Endothelial cell (in vitro differentiated cells): ENCODE measurements around the gene CADPS. TPM values are rescaled to one million over a fixed set of nuclear protein-coding genes. Genes with fewer than 3 reads are reported as not detected.

Source experiments
- DNase-seq: peaks from one replicate; pipeline ENCODE4 v3.0.0; 2021; ENCODE audit warnings: low spot score
- H3K27ac Mint-ChIP-seq: one replicate; pipeline ENCODE4 v1.8.0; 2021; ENCODE audit warnings: mixed read lengths, inconsistent platforms; ENCODE audit not compliant: unreplicated experiment
- H3K27me3 Mint-ChIP-seq: one replicate; pipeline ENCODE4 v1.8.0; 2021; ENCODE audit warnings: mild to moderate bottlenecking, moderate library complexity, mixed read lengths, inconsistent platforms; ENCODE audit not compliant: unreplicated experiment
- H3K36me3 Mint-ChIP-seq: one replicate; pipeline ENCODE4 v1.8.0; 2021; ENCODE audit warnings: mild to moderate bottlenecking, low read depth, mixed read lengths, inconsistent platforms; ENCODE audit not compliant: unreplicated experiment
- H3K4me1 Mint-ChIP-seq: one replicate; pipeline ENCODE4 v1.8.0; 2021; ENCODE audit warnings: mild to moderate bottlenecking, mixed read lengths, inconsistent platforms; ENCODE audit not compliant: unreplicated experiment
- H3K4me3 Mint-ChIP-seq: one replicate; pipeline ENCODE4 v1.8.0; 2021; ENCODE audit warnings: mild to moderate bottlenecking, mixed read lengths, inconsistent platforms; ENCODE audit not compliant: unreplicated experiment
- H3K9me3 Mint-ChIP-seq: one replicate; pipeline ENCODE4 v1.8.0; 2021; ENCODE audit warnings: mixed read lengths, inconsistent platforms; ENCODE audit not compliant: unreplicated experiment
- total RNA-seq: library from RNA; stranded (reverse); fragmentation: NEBNext Ultra II Directional; extraction: Animal tissue kit (Norgen Biotek cat#: 25700); gene quantifications from one replicate; pipeline ENCODE4 v1.2.1, GENCODE V29; 2021; ENCODE audit not compliant: unreplicated experiment
- TF ChIP-seq, protein P1 (sequence below): fragments of 200-600 bp; sonication (generic); IDR thresholded peaks from one replicate; pipeline ENCODE4 v1.5.0; 2021; ENCODE audit warnings: antibody characterized with exemption; ENCODE audit not compliant: unreplicated experiment

The CADPS gene
- total RNA-seq, 1 donor from 2014 or later = 0.26 TPM

DNA sequence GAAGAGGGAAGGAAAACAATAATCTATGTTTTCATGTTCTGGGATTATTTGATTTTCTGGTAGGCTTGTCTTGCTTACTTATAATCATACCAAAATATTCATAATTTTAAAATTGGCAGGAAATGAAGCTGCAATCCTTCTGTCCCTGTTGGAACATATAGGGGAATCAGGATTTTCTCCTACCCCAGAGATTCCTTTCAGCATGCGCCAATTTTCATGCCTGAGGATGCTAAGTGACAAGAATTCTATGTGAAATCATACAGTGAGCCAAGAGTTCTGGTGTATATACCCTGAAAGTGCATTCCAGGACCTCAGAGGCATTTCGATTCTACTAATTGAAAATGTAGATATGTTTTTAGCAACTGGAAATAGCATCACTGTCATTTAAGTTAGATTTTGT lies 9.9 kb upstream of the CADPS start:
- Mint-ChIP-seq H3K4me1 (no peaks in the 10 kb centered on the region), H3K36me3 (no peaks in the 10 kb centered on the region), H3K27me3 (no peaks in the 10 kb centered on the region), H3K9me3 (no peaks in the 10 kb centered on the region), H3K4me3 (no peak overlapping the region), H3K27ac (no peak overlapping the region)
- DNase-seq = no peak
- TF ChIP-seq, protein P1, sequence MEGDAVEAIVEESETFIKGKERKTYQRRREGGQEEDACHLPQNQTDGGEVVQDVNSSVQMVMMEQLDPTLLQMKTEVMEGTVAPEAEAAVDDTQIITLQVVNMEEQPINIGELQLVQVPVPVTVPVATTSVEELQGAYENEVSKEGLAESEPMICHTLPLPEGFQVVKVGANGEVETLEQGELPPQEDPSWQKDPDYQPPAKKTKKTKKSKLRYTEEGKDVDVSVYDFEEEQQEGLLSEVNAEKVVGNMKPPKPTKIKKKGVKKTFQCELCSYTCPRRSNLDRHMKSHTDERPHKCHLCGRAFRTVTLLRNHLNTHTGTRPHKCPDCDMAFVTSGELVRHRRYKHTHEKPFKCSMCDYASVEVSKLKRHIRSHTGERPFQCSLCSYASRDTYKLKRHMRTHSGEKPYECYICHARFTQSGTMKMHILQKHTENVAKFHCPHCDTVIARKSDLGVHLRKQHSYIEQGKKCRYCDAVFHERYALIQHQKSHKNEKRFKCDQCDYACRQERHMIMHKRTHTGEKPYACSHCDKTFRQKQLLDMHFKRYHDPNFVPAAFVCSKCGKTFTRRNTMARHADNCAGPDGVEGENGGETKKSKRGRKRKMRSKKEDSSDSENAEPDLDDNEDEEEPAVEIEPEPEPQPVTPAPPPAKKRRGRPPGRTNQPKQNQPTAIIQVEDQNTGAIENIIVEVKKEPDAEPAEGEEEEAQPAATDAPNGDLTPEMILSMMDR = no peak

DNA sequence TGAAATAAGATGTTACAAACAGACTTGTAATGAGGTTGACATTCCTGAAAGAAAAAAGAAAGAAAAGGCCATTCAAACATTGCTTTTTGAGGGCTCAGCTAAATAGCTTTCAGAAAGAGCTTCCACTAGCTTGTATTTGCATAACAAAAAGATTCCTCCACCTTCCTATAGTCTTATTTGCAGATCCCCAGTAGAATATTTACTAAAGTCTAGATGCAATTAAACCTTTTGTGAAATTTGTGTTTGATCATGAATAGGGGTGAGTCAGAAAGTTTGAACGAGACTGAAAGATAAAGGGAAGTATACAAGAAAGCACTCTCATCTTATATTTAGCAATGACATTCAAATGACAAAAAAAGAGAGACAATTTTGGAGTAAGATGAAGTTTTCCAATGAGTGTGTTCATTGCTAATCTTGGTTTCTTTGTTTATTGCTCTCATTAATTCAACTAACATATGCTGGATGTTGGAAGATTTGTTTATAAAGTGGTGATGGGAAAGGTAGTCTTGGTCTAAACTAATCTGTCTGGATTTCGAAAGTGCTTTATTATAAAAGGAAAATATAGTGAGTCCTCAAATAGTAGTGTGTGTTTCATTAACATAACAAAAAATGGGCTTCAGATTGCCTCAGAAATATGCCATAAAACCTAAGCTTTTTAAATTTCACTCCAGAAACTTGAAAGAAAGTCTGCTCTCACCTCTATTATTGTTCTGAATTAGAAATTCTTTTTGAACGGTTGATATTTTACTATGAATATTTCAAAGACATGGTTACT lies 9.1 kb upstream of the CADPS start:
- no peaks in the 10 kb centered on the region for H3K36me3 Mint-ChIP-seq
- H3K4me1 Mint-ChIP-seq = no peaks in the 10 kb centered on the region
- no peaks in the 10 kb centered on the region for H3K27me3 Mint-ChIP-seq
- no peak for DNase-seq
- H3K9me3 Mint-ChIP-seq = no peaks in the 10 kb centered on the region
- TF ChIP-seq, protein P1 = no peak
- no peak overlapping the region for H3K27ac Mint-ChIP-seq
- no peak overlapping the region for H3K4me3 Mint-ChIP-seq

DNA sequence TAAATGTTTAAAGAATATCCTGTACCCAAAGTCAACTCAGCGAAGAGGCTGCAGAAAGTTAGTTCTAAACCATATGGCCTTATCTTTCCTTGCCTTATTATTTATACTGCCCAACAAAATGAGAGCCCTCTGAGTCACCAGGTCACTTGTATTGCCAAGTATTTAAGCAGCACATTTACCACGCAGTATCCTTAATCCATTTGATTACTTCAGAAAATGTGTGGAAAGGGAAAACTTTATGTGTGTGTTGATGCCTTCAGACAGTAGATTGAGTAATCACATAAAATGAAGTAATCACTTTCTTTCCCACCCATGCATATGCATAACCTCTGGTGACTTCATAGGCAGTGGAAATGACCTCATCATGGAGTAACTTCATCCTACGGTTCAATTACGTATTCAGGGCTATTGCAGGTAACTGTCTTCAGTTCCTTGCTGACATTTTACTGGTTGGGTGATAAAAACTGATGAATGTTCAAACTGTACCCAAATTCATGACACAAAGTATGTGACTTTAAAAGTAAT lies 7.5 kb upstream of the CADPS start:
- Mint-ChIP-seq H3K4me1 (no peaks in the 10 kb centered on the region), H3K9me3 (no peaks in the 10 kb centered on the region), H3K4me3 (no peak overlapping the region), H3K27me3 (no peaks in the 10 kb centered on the region), H3K27ac (no peak overlapping the region), H3K36me3 (no peaks in the 10 kb centered on the region)
- no peak for DNase-seq
- TF ChIP-seq, protein P1 = no peak

DNA sequence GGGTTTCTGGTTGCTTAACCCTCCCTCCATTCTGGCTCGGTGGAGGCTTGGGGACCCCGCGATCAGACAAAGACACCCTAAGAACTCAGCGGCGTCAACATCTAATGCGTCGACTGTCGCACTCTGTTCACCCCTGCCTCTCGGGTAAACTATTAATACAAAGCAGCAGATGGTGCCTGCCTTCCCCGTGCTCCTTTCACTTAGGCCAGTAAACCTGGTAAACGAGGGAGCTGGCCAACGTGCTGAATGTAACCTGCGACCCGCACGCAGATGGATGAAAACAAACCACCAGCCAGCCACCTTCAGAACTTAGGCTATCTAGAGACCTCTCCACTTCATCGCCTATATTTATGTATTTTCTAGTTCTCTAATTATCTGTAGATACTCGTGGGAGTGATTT lies 848 bp upstream of the CADPS start:
- no peaks in the 10 kb centered on the region for H3K9me3 Mint-ChIP-seq
- DNase-seq = peak; percentile 79
- H3K27me3 Mint-ChIP-seq = peaks cover 3% of the 10 kb centered on the region
- no peak overlapping the region for H3K27ac Mint-ChIP-seq
- TF ChIP-seq, protein P1 = no peak
- H3K4me1 Mint-ChIP-seq = peaks cover 11% of the 10 kb centered on the region
- H3K36me3 Mint-ChIP-seq = no peaks in the 10 kb centered on the region
- H3K4me3 Mint-ChIP-seq = peak overlapping the region; percentile 85

DNA sequence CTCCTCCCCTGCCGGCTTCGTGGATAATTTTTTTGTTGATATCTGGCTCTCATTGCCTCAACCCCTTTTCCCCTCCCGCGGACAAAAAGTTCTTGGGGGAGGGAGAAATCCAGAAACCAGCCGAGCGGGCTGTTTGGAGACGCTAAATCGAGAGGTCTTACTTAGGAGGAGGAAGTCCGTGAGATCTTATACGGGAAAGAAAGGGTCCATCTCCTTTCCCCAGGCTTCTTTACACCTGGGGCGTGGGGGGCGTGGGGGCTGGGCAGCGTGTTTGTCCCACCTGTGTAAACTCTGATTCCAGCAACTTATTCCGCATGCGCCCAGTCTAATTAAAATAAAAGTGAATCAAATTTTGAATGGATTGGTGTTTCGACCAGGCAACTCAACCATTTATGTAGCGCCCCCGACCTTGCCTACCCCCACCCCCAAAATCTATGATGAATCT lies 364 bp upstream of the CADPS start:
- Mint-ChIP-seq H3K27me3 (peaks cover 3% of the 10 kb centered on the region), H3K27ac (no peak overlapping the region)

More for the DNA sequence above, 364 bp upstream of the CADPS start:
- Mint-ChIP-seq H3K36me3 (no peaks in the 10 kb centered on the region), H3K4me1 (peaks cover 11% of the 10 kb centered on the region), H3K4me3 (peak overlapping the region; percentile 85), H3K9me3 (no peaks in the 10 kb centered on the region)
- no peak for DNase-seq
- TF ChIP-seq, protein P1 = no peak
